Limb (tissue), 2 donors: ENCODE measurements around the gene CPLX3.
"Not testable (repeated sequence)": the region's sequence is repeated elsewhere in the genome, so short reads cannot be mapped to it uniquely, and the experiment has no call there.

Experiments
- DNase-seq, 2 donors: peaks; one replicate each; pipeline ENCODE4 v3.0.0-alpha.2; 2016; ENCODE audit errors: extremely low spot score in 2 of 2

CPLX3 gene, protein sequence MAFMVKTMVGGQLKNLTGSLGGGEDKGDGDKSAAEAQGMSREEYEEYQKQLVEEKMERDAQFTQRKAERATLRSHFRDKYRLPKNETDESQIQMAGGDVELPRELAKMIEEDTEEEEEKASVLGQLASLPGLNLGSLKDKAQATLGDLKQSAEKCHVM

DNA sequence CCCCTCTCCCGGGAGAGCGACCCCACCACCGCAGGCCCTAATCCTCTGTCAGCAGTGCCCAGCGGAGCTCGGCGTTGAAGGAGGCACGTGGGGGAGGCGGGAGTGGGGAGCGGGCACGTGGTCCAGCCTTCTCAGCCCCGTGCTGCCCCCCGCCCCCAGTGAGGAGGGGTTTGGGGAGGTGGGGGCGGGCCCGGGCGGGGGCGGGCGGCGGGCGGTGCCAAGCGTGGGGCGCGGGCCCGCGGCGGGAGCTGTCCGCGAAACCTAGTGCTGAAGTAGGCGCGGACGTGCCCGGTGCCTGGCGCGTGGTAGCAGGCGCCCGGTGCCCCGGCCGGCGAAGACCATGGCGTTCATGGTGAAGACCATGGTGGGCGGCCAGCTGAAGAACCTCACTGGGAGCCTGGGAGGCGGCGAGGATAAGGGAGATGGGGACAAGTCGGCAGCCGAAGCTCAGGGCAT is at the start of gene CPLX3:
Gene CPLX3 (plus strand): TSS at position 264 of the 456 bp plus-strand sequence. CDS start 77 bp downstream, at position 341.
- DNase-seq, result peak in 1 of 2 donors; percentile 77

DNA sequence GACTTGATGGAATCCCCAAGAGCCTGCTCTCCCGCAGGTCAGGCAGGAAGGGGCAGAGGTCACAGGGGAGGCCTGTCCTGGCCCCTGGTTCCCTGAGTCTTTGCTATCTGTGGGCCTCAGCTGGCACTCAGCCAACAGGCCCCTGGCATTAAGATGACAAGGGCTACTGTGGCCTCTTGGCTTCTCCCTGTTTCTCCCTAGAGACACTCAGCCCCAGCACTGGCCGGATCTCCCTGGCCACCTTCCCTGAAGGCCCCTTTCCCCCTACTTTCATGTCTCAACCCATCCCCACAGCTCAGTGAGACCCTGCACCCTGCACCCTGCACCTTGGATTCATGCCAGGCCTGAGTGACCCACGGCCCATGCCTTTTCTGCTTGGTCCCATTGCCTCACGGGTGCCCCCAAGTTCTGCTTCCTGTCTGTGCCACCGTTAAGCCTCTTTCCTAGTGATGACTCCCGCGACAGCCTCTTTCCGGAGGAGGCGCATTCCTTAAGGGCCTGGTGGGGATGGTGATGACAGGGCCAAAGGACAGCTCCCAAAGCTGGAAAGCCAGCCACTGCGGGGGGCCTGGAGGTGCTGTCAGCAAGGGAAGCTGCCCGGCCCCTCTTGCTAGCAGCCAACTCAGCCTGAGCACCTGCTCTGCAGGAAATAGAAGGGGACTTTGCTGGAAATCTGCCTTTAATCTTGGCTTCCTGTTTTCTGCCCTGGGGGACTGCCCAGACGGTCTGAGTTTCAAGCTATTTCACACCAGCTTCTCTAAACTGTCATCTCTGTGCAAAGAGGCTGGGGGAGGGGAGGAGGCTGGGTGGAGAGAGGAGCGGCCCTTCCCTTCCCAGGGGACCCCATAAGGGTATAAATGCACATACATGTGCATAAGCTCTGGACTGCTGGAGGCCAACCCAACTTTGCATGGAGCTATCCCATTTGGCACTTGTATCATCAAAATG is 49.3 kb upstream of the CPLX3 start:
- DNase-seq, result no peak

DNA sequence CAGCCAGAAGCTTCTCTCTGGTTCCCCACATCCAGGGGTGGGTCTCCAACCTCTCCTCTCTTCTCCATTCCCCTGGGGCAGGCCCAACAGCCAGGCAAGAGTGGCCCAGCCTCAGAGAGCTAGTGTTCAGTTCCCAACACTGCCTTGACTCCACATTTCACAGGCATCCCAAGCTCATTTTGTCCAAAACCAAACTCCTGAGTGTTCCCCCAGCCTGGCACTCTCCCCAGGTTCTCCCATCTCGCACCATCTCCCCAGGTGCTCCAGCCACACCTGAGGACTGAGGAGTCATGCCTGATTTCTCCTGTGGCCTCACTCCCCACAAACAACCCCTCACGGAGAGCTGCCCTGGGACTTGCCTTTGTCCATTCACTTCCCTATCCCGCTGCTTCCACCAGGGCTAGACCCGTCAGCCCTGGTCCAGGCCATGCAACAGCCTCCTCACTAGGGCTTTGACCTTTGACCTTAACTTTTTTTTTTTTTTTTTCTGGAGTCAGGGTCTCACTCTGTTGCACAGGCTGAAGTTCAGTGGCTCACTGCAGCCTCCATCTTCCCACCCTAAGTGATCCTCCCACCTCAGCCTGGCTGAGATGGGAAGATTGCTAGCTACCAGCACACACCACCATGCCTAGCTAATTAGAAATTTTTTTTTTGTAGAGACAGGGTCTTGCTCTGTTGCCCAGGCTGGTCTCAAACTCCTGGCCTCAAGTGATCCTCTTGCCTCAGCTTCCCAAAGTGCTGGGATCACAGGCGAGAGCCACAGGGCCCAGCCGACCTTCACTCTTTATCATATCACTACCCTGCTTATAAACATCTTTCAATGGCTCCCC is 48.4 kb upstream of the CPLX3 start:
- no peak for DNase-seq

DNA sequence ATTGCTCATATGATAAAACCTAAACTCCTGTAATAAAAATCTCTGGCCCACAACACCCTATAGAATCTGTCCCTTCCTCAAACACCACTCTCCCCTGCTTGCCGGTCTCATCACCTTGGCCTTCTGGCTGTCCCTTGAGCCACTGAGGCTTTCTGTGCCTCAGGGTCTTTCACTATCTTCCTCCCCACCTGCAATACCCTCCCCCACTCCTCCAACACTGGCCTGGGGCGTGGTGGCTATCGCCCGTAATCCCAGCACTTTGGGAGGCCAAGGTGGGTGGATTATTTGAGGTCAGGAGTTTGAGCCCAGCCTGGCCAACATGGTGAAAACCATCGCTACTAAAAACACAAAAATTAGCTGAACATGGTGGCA is 47.8 kb upstream of the CPLX3 start:
- no peak for DNase-seq

DNA sequence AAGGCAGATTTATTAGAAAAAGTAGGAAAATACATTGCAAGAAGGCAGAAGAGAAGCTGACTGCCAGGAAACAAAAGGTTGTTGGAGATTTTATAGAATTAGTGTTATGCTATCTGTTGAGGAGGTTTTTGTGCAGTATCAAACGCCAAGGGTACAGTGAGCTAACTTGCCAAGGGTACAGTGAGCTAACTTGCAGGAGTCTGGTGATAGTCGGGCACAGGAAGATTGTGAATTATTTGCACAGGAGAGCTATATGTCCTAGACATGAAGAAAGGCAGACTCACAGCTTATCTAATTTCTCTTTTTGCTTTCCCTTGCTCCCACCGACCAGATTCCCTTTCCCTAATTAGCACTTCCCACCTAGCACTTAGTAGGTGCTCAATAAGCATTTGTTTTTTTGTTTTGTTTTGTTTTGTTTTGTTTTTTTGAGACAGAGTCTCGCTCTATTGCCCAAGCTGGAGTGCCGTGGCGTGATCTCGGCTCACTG is 47.2 kb upstream of the CPLX3 start:
- no peak for DNase-seq

DNA sequence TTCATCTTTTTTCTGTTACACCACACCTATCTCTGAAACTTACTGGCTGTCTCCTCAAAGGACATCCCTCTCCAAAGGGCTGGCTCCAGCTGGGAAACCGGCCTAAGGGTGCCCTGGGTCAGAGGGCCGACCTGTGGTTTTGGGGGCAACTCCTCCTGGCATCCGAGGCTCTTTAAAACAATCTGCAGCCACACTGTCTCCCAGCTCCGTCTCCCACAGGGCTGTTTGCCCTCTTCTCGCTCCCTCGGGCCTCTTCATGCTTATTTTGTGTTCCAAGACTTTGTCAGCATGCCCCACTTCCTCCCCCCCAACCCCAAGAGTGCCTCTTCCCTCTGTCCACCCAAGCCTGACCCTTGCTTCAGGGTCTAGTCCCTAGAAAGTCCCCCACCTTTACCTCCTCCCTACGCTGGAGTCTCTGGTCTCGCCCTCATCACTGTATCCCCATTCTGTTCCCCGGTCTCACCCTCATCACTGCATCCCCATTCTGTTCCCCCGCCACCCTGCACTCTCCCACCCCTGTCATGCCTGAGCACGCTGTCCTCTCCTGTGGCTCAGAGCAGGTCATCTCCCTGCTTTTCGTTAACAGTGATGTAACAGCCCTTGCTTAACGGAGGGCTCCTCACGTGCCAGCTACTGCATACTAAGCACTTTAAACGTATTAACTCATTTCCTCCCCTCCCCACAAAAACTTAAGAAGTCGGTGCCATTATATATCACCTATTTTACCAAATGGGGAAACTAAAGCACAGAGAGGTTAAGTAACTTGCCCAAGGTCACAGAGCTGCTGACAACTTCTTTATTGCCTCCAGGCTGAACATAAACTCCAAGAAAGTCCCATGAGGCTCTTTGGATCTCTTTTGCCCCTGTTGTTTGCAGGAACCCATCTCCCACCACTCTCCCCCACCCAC is 45.6 kb upstream of the CPLX3 start:
- DNase-seq, result no peak

DNA sequence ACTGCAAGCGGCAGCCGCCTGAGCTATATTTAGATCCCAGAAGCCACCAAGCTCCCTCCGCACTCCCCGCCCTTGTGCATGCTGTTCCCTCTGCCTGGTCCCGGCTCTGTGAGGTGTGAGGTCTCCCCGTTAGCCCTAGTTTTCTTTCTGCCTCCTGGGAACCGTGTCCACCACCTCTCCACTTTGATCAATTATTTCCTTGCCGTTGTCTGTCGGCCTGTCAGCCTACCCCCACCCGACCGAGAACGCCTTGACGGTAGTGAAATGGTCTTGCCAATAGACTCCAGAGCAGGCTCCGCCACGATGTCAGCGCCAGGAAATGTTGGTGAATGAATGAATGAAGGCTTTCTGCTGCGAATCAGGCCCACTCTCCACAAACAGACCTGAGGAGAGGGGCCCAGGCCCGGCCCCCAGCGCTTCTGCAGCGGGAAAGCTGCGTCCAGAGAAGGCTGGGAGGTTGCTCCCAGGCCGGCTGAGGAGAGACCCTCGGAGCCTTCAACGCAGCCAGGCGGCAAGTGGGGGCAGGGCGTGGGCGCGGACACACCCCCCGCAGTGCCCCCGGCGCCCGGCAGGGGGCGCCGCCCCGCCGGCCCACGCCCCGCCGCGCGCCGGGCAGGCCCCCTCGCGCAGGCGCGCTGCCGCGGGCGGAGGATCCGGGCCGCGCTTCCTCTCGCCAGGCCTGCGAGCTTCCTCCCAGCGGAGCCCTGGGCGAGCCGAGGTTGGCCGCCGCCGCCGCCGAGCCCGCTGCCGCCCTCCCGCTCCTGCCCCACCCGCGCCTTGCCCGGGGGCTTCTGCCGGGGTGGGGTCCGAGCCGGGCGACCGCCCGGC is 44.8 kb upstream of the CPLX3 start, which contains the start of gene CSK:
Gene CSK (plus strand): TSS at position 650 of the 828 bp plus-strand sequence. CDS start 16,218 bp downstream, outside the sequence.
- DNase-seq, result peak; percentile 63 to 88

DNA sequence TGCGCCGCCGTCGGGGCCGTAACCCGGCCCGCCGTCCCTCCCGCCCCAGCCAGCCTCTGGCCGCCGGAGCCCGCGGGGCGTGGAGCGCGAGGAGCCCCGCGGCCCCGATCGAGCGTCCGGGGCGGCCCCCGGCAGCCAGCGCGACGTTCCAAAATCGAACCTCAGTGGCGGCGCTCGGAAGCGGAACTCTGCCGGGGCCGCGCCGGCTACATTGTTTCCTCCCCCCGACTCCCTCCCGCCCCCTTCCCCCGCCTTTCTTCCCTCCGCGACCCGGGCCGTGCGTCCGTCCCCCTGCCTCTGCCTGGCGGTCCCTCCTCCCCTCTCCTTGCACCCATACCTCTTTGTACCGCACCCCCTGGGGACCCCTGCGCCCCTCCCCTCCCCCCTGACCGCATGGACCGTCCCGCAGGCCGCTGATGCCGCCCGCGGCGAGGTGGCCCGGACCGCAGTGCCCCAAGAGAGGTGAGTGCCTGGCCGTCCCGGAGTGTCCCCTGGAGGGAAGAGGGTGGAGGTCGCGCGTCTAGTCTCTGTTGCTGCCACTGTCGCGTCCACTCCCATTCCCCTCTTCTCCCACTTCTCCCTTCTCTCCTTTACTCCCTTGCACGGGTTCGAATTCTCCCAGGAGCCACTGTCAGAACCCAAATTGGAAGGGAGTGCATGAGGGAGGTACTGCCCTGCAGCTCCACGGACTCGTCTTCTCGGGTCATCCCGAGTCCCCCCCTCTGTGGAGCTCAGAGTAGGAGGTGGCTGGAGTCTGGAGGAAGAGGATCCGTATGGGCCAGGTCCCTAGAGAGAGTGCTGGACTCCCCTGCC is 44.0 kb upstream of the CPLX3 start:
- DNase-seq, result peak in 1 of 2 donors; percentile 69

DNA sequence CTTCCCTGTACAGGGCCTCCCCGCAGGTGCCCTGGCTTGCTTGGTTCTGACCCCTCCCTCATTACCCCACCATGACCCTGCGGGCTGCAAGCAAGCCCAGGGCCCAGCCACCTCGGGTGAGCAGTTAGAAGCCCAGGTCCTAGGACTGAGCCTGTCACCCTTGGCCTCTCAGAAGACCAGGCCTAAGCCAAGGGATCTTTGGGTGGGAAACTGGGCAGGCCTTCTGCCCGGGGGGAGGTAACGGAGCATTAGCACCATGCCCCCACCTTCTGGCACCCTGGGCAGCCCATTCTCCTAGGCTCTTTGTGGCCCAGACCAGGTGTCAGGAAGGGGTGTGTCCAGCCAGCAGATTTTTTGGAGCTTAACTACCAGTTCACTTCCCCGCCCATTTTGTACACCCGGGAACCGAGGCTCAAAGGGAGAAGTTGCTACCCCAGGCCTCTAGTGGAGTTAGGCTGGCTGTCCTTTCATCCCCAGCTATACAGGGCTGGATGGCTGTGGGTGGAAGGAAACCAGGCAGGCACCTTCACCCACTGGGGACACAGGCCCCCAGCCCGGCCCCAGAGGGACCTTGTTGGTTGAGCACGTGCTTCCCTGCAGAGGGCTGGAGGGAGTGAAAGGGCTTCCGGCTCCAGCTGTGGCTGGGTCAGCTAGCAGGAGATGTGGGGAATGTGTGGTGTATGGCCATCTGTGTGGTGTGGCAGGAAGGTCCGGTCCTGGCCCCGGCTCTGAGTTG is 43.2 kb upstream of the CPLX3 start:
- DNase-seq, result no peak

DNA sequence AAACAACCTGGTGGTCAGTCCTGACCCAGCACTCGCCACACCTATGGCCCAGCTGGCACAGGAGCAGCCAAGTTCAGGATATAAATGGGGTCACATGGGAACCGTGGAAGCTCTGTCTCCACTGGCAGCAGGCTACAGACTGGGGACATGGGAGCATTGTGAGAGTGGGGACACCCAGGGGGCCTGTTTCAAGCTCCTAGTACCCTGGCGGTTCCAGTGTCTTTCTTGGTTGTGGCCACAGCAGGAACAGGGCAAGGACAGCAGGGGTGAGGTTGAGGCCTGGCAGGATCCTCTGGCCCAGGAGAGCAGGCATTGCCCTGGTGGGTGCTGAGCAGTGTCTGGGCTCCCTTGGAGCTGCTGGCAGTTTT is 42.6 kb upstream of the CPLX3 start:
- DNase-seq, result no peak

DNA sequence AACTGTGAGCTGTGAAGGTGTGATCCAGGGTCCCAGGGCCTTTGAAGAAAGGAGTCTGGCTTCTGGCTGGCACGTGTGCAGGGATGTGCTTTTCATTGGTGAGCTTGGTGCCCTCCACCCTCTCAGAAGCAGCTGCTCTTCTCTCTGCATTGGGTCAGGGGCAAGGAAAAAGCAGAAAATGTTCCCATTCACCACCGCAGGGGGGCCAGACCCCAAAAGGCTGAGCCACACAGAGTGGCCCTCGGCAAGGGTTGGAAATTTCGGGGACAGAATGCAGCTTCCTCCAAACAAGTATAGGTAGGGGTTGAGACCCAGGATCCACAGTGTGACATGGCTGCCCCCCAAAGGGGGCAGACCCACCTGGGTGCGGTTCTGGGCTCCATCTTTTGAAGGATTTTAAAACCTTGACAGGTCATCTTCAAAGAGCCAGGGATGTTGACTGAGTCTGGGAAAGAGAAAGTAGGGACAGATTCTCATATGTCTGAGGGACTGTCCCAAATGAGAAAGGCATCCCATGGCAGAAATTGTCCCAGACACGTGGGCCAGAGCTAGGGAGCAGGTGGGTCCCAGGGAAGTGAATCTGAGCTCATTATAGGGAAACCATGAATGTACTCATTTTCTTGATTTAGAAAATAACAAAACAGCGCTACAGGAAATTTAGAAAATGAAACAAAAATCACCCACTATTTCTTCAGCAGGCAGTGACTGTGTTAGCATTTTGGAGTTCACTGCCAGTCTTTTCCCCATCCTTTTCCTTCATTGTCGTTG is 41.8 kb upstream of the CPLX3 start:
- DNase-seq, result no peak

DNA sequence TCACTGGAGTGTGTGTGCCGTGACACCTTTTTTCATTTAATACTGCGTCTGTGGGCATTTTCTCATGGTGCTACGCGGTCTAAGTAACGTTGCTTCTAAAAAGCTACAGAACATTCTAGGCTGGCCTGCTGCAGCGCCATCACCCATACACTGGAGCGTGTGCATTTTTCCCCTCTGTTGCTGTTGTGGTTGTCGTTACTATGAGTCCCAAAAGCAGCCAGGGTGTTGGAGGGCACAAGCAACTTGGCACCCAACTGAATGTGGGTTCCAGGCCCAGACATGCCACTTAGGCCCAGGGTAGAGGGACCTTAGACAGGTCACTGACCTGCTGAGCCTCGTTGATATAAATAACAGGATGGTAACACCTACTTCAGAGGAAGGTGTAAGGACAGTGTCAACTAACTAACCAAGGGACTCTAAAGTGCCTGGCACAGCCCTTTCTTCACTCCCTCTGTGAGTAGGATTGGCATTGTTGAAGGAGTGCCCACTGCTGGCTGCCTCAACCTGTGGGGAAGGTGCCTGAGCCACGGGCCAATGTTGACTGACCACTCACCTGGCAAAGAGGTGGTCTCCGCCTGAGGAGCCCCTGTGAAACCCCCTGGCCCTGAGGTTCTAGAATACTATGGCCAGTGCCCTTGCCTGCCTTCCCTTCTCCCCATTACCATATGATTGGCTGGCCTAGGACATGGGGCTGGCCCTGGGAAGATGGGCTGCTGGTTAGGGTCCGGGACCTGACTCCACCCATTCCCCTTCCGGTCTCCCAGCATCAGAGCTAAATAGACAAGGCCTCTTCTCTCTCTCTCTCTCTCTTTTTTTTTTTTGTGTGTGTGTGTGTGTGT is 41.0 kb upstream of the CPLX3 start:
- DNase-seq, result no peak

DNA sequence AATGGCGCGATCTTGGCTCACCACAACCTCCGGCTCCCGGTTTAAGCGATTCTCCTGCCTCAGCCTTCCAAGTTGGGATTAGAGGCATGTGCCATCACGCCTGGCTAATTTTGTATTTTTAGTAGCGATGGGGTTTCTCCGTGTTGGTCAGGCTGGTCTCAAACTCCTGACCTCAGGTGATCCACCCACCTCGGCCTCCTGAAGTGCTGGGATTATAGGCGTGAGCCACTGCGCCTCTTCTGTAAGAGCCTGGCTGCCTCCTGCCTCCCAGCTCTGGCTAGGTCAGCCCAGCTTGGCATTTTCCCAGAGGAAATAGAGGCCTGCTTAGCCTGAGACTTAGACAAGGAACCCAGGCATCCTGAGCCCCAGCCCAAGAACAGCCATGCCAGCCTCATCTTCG is 40.3 kb upstream of the CPLX3 start:
- DNase-seq, result not testable (repeated sequence)

DNA sequence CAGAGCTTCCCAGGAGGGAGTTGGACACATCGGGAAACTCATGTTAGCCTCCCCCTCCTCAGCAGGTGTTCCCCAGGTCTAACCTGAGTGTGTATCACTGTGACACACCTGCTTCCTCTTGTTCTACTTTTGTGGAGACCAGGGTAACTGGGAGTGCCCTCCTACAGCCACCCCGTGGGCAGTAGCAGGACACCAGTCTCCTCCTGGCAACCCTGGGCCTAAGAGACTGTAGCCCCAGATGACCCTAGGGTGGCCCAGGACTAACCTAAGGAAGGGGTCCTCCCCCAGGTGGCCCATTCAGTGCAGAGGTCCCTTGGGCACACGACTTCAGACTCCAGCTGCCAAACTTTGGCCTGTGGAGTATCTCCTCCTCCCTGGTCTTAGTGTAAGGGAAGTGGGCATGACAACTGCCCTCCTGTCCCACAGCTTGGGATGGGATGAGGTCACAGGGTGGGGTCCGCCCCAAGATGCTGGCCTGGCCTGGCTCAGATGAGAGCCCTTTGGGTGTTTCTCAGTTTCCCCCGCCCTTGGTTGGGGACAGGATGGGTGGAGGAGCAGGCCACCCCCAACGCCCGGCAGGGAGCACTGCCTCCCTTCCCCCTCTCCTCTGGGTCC is 39.8 kb upstream of the CPLX3 start:
- no peak for DNase-seq

DNA sequence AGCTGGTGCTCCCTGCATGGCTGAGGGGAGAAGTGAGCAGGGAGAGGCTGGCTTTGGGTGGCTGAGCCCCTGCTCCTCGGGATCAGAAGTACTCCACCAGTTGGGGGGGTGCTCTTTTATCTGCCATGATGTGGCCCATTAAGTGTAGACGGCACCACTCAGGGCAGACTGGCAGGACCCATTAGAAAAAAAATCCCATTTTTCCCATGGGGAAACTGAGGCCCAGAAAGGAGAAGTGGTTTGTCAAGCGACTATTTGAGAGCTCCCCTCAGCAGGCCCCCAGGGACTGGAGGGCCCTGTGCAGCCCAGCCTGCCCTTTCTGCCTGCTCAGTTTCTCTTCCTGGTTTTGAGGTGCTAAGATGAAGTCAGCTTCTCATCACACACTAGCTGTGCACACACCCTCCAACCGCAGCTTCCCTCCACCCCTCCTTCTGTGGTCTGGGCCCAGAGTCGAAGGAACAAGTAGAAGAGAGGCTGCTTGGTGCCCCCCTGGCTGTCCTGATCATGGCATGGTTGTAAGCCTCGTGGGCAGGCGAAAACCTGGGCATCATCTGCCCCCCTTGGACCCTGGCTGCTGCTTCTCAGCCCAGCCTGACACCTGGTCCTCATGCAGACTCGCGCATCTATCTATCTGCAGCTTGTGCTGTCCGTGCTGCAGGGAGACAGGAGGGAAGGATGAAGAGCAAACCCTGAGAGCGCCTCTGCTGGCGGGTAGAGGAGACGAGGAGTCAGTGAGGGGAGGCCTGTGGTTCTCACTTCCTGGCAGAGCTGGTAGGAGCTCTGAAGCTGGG is 39.0 kb upstream of the CPLX3 start:
- no peak for DNase-seq
